Ishikawa (cell line): ENCODE measurements around the gene TFR2.

ENCODE experiments used
- CEBPB ChIP-seq: IDR thresholded peaks from 2 replicates; pipeline ENCODE4 v1.6.1; 2012
- CREB1 ChIP-seq: IDR thresholded peaks from 2 replicates; pipeline ENCODE4 v1.6.1; 2012; ENCODE audit warnings: low read depth
- EGR1 ChIP-seq: IDR thresholded peaks from 2 replicates; pipeline ENCODE4 v1.6.1; 2012
- EP300 ChIP-seq: IDR thresholded peaks from 2 replicates; pipeline ENCODE4 v1.6.1; 2012; ENCODE audit warnings: borderline replicate concordance
- FOXM1 ChIP-seq: IDR thresholded peaks from 2 replicates; pipeline ENCODE4 v1.6.1; 2012; ENCODE audit warnings: low read depth, borderline replicate concordance
- MAX ChIP-seq: IDR thresholded peaks from 2 replicates; pipeline ENCODE4 v1.6.1; 2012
- NFIC ChIP-seq: IDR thresholded peaks from 2 replicates; pipeline ENCODE4 v1.6.1; 2012
- RAD21 ChIP-seq: IDR thresholded peaks from 2 replicates; pipeline ENCODE4 v1.6.1; 2012; ENCODE audit warnings: low read depth
- REST ChIP-seq: IDR thresholded peaks from 2 replicates; pipeline ENCODE4 v1.6.1; 2012; ENCODE audit warnings: low read depth, mild to moderate bottlenecking
- TAF1 ChIP-seq: IDR thresholded peaks from 2 replicates; pipeline ENCODE4 v1.6.1; 2012; ENCODE audit warnings: low read depth, mild to moderate bottlenecking
- TCF12 ChIP-seq: IDR thresholded peaks from 2 replicates; pipeline ENCODE4 v1.6.1; 2012; ENCODE audit warnings: low read depth
- TEAD4 ChIP-seq: IDR thresholded peaks from 2 replicates; pipeline ENCODE4 v1.6.1; 2012
- USF1 ChIP-seq: IDR thresholded peaks from 2 replicates; pipeline ENCODE4 v1.6.1; 2012
- YY1 ChIP-seq: IDR thresholded peaks from 2 replicates; pipeline ENCODE4 v1.6.1; 2012; ENCODE audit warnings: low read depth
- ZBTB7A ChIP-seq: IDR thresholded peaks from 2 replicates; pipeline ENCODE4 v1.6.1; 2012; ENCODE audit warnings: low read depth

The TFR2 gene

GRCh38 chr7:100583132-100584053 lies 58.0 kb downstream of the TFR2 start:
- TF ChIP-seq EP300 (no peak), USF1 (no peak), RAD21 (no peak), ZBTB7A (no peak), CEBPB (no peak)

DNA sequence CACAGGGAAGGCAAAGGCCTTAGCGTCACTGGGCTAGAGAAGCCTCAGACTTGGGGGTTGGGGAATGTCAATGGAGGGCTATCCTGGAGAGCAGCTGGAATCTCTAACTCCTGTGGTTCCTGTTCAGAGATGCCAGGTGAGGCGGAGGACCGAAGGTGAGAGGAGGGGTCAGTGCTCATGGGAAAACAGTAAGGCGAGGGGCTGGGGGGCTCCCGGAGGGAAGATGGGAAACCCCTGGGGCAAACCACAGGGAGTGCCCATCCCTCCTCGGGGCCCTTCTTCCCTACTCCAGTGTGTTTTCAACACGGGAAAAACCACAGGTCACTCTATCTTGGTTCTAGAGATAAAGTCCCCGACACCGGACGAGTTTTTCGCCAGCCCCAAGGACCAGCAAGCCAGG lies 58.7 kb downstream of the TFR2 start:
- TF ChIP-seq TCF12 = no peak
- TF ChIP-seq TAF1 = no peak
- no peak for TF ChIP-seq YY1
- no peak for TF ChIP-seq TEAD4
- no peak for TF ChIP-seq FOXM1
- TF ChIP-seq EP300 = no peak
- TF ChIP-seq NFIC = no peak

- TF ChIP-seq TEAD4 (no peak), TAF1 (no peak), RAD21 (no peak), EGR1 (no peak), EP300 (no peak), REST (no peak), CREB1 (no peak), YY1 (no peak), MAX (no peak), TCF12 (no peak)
These were observed 59.2 kb downstream of the TFR2 start for GRCh38 chr7:100582041-100582579.

DNA sequence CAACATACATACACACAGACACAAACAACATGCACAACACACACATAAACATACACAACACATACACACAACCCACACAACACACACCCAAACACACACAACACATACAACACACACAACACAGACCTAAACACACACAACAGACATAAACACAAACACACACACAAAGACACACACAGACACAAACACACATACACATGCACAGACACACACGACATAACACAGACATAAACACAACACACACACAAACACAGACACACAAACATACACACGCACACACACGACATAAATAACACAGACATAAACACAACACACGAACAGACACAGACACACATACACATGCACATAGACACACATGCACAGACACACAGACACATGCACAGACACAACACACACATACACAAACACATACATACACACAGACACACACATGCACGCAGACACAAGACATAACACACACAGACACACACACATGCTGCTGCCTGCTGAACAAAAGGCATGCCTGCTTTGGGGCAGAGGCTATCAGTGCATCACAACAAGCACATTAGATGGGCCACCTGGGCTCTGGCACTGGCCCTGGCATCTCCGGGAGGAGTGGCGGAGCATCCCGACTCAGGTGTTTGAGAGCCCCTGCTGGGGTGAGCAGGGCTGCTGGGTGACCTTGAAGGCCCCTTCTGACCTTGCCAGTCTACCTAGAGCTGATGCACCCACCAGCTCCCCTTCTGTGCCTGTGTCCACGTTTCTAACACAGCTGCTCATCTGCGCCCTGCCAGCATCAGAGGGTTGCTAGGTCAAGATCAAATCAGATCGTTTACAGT lies 60.7 kb downstream of the TFR2 start:
- no peak for TF ChIP-seq CEBPB
- TF ChIP-seq MAX = no peak
- no peak for TF ChIP-seq TCF12
- no peak for TF ChIP-seq REST
- TF ChIP-seq ZBTB7A = no peak
- TF ChIP-seq CREB1 = no peak
- no peak for TF ChIP-seq TEAD4
- no peak for TF ChIP-seq RAD21
- no peak for TF ChIP-seq NFIC
- TF ChIP-seq EP300 = no peak
- TF ChIP-seq YY1 = no peak
- no peak for TF ChIP-seq TAF1
- TF ChIP-seq FOXM1 = no peak
- TF ChIP-seq USF1 = no peak
- TF ChIP-seq EGR1 = no peak

- no peak for TF ChIP-seq MAX
- TF ChIP-seq TAF1 = no peak
- no peak for TF ChIP-seq CREB1
- TF ChIP-seq RAD21 = no peak
- TF ChIP-seq REST = no peak
- no peak for TF ChIP-seq EP300
- TF ChIP-seq TEAD4 = no peak
- no peak for TF ChIP-seq USF1
- TF ChIP-seq NFIC = no peak
- no peak for TF ChIP-seq YY1
- TF ChIP-seq EGR1 = no peak
- TF ChIP-seq CEBPB = no peak
- no peak for TF ChIP-seq FOXM1
- no peak for TF ChIP-seq TCF12
- TF ChIP-seq ZBTB7A = no peak
These were observed 62.8 kb downstream of the TFR2 start for GRCh38 chr7:100578246-100579183.
